Measurements from ENCODE around the gene PEX6. TPM values are rescaled to one million over a fixed set of nuclear protein-coding genes. Genes with fewer than 3 reads are reported as not detected.
A peak's percentile ranks its signal among the peaks of the same experiment; 100 is the strongest.

PEX6 gene
- total RNA-seq (9.9 and 18.1 TPM in 2 replicates), polyA plus RNA-seq (10.8 and 11.2 TPM in 2 replicates), polyA minus RNA-seq (10.0 and 11.1 TPM in 2 replicates), Bru-seq, nascent RNA (percentile 53 among the genes with signal in this experiment), BruChase-seq, experiment 1, labeled RNA remaining after a 6-hour chase (percentile 68 among the genes with signal in this experiment), BruChase-seq, experiment 2, labeled RNA remaining after a 2-hour chase (percentile 62 among the genes with signal in this experiment)
- 7.2 and 8.8 TPM in 2 replicates for polyA plus RNA-seq (2011; cell fraction: cytosol; rRNA removed)
- 21.0 and 24.1 TPM in 2 replicates for polyA plus RNA-seq (2011; cell fraction: nucleus; rRNA removed)
- 4.5 and 8.7 TPM in 2 replicates for polyA plus RNA-seq (2012)
- 11.2 TPM for polyA minus RNA-seq (2011; cell fraction: cytosol; rRNA and poly(A)+ RNA removed)
- 4.3 and 6.2 TPM in 2 replicates for polyA minus RNA-seq (2011; cell fraction: nucleus; rRNA and poly(A)+ RNA removed)
- long read RNA-seq, transcript PEX6-202 (17 exons, 3,478 nt): major isoform, 25 of 45 reads
- long read RNA-seq, partial matches to known transcripts: 9 of 45 reads
- long read RNA-seq, other reads (novel, unspliced or antisense): 11 of 45 reads

GRCh38 chr6:42978839-42979522, at the start of gene PEX6:
Gene PEX6, minus strand, starts transcription at chr6:42979181. Its CDS starts 31 bp downstream, at chr6:42979150.
- DNase-seq (ENCODE audit: low read depth, low spot score): peak; percentile 83
- no peaks in the 10 kb centered on the region for H3K27me3 ChIP-seq (ENCODE audit: control insufficient read depth in 2 of 2, insufficient read depth in 2 of 2, low read length in 2 of 2)
- CTCF ChIA-PET: interaction anchor here (0.8 to 2.0 kb wide), 7 partner anchors 12 to 165 kb away, joined by 3 to 12 read pairs (median 5); partner anchors contain the start of genes CNPY3, CUL7, KLC4 and KLHDC3
- H3K9ac ChIP-seq (replicated peaks; ENCODE audit: extremely low read depth, insufficient read depth, low read length): peak within 1 kb of the TSS; percentile 66
- peak; percentile 94 for FAIRE-seq
- no peaks in the 10 kb centered on the region for H3K36me3 ChIP-seq (ENCODE audit: control insufficient read depth in 2 of 2, extremely low read depth in 1 of 2, insufficient read depth in 2 of 2, low read length in 2 of 2)
- H3K9me1 ChIP-seq (replicated peaks; ENCODE audit: control insufficient read depth, extremely low read depth, insufficient read depth, low read length): no peaks in the 10 kb centered on the region
- H2AFZ ChIP-seq (ENCODE audit: low read depth, low read length): peak within 1 kb of the TSS; percentile 93
- peaks cover 12% of the 10 kb centered on the region for H3K79me2 ChIP-seq (ENCODE audit: control insufficient read depth, insufficient read depth, low read length)
- no peaks in the 10 kb centered on the region for H4K20me1 ChIP-seq (replicated peaks; ENCODE audit: control insufficient read depth, extremely low read depth, insufficient read depth, low read length)
- H3K4me2 ChIP-seq (ENCODE audit: insufficient read depth, low read length): peak within 1 kb of the TSS; percentile 87
- peak within 1 kb of the TSS; percentile 62 to 74 (median 72) for H3K4me3 ChIP-seq (replicated peaks in 1 of 3; ENCODE audit: insufficient read depth in 1 of 3, low read depth in 1 of 3, low read length in 3 of 3)
- peaks cover 28% of the 10 kb centered on the region for H3K4me1 ChIP-seq (ENCODE audit: control insufficient read depth, extremely low read depth, insufficient read depth, low read length)
- POLR2A ChIA-PET: interaction anchor here (1.4 kb wide), 1 partner anchor 35 kb away, joined by 6 read pairs; the partner anchor contains the start of genes KLHDC3 and MEA1
- TF ChIP-seq FOS (IDR thresholded peaks at IDR 0.05; ENCODE audit: borderline replicate concordance, insufficient read depth, low read length) (no peak), MYC (IDR thresholded peaks at IDR 0.05; ENCODE audit: low read depth, low read length) (no peak), POLR2AphosphoS5 (IDR thresholded peaks at IDR 0.05; ENCODE audit: insufficient read depth, low read depth, low read length) (peak; percentile 90), POLR2A (IDR thresholded peaks at IDR 0.05; ENCODE audit: low read depth, low read length) (peak; percentile 83), CTCF (IDR thresholded peaks at IDR 0.05; ENCODE audit: extremely low read depth in 1 of 2, insufficient read depth in 1 of 2, low read depth in 1 of 2, low read length in 2 of 2) (no peak), JUN (IDR thresholded peaks at IDR 0.05; ENCODE audit: borderline replicate concordance, insufficient read depth, insufficient read length, low read depth) (no peak)
- peak within 1 kb of the TSS; percentile 58 for H3K27ac ChIP-seq (ENCODE audit: insufficient read depth, low read depth, low read length)
- dilution Hi-C loops (cut with MboI; ENCODE audit: extremely low pct_ligation_motif_present, low sequenced_read_pairs): no loop called here
- intact Hi-C loops (cut with micrococcal nuclease): loop anchor here (1.0 to 2.0 kb wide), 3 partner anchors 18 to 50 kb away; partner anchors contain the start of genes CNPY3, GNMT and KLHDC3
- no TSS peak for BruUV-seq (replicated peaks)
- H3K9me3 ChIP-seq (replicated peaks; ENCODE audit: control insufficient read depth, insufficient read depth, low read length): no peaks in the 10 kb centered on the region

All from endothelial cell of umbilical vein (primary cell).